H1 (cell line): ENCODE measurements around the gene MAP2K1. TPM values are rescaled to one million over a fixed set of nuclear protein-coding genes. Genes with fewer than 3 reads are reported as not detected.

ENCODE experiments used
- CTCF ChIA-PET: fragments of 300-600 bp; sonication (Branson Sonifier 250); formaldehyde crosslinking; loops from one replicate; lab custom pipeline; 2021; ENCODE audit not compliant: partially characterized antibody; lab: Charles Lee
- POLR2A ChIA-PET: fragments of 300-600 bp; sonication (Branson Sonifier 250); formaldehyde crosslinking; loops from one replicate; lab custom pipeline; 2021; ENCODE audit warnings: inconsistent platforms; ENCODE audit not compliant: partially characterized antibody; lab: Charles Lee
- DNase-seq, 2 experiments: peaks; one replicate each; pipeline versions ENCODE4 v3.0.0 to v3.0.0-alpha.2; 2010 to 2022; ENCODE audit warnings: low spot score in 2 of 2, low read depth in 1 of 2, mixed read lengths in 1 of 2
- FAIRE-seq: peaks from 2 replicates; lab custom pipeline; 2011; peaks lifted over from hg19 to GRCh38; lab: Jason Lieb, UNC
- H2AFZ ChIP-seq: 2 replicates; pipeline ENCODE4 v1.8.1; 2012; ENCODE audit warnings: low read length, inconsistent platforms
- H2AK5ac ChIP-seq: 2 replicates; pipeline ENCODE4 v1.6.1; 2013; ENCODE audit warnings: low read depth, low read length
- H2BK120ac ChIP-seq: replicated peaks from 2 replicates; pipeline ENCODE3; 2013; ENCODE audit warnings: low read depth, low read length, inconsistent platforms
- H2BK12ac ChIP-seq: 2 replicates; pipeline ENCODE4 v1.6.1; 2013; ENCODE audit warnings: low read depth, low read length
- H2BK15ac ChIP-seq: 2 replicates; pipeline ENCODE4 v1.6.1; 2013; ENCODE audit warnings: low read length
- H2BK20ac ChIP-seq: 2 replicates; pipeline ENCODE4 v1.6.1; 2013; ENCODE audit warnings: low read length
- H2BK5ac ChIP-seq: 2 replicates; pipeline ENCODE4 v1.6.1; 2013; ENCODE audit warnings: low read depth, low read length
- H3K14ac ChIP-seq: 2 replicates; pipeline ENCODE4 v1.6.1; 2013; ENCODE audit warnings: inconsistent platforms; ENCODE audit not compliant: insufficient read length
- H3K18ac ChIP-seq: 2 replicates; pipeline ENCODE4 v1.6.1; 2013; ENCODE audit warnings: low read length; ENCODE audit errors: extremely low read depth
- H3K23ac ChIP-seq: 2 replicates; pipeline ENCODE4 v1.6.1; 2013; ENCODE audit warnings: inconsistent platforms; ENCODE audit not compliant: insufficient read length
- H3K23me2 ChIP-seq: 2 replicates; pipeline ENCODE4 v1.6.1; 2013; ENCODE audit warnings: low read depth, low read length
- H3K27ac ChIP-seq: 2 replicates; pipeline ENCODE4 v1.6.1; 2011; ENCODE audit warnings: low read depth, low read length, inconsistent platforms
- H3K27me3 ChIP-seq, 4 experiments: replicated peaks in 1 of 4; 1 replicate in 1 of 4; 2 replicates in 3 of 4; pipeline versions ENCODE4 v1.6.1 to v1.8.1; 2011 to 2013; ENCODE audit warnings: low read length in 3 of 4, mild to moderate bottlenecking in 3 of 4, inconsistent platforms in 2 of 4, mixed read lengths in 2 of 4, moderate library complexity in 1 of 4; ENCODE audit not compliant: control insufficient read depth in 3 of 4, insufficient read depth in 3 of 4; ENCODE audit errors: extremely low read depth in 1 of 4
- H3K36me3 ChIP-seq, 4 experiments: 2 replicates each; pipeline versions ENCODE4 v1.6.1 to v1.8.1; 2011 to 2013; ENCODE audit warnings: mild to moderate bottlenecking in 4 of 4, low read length in 3 of 4, moderate library complexity in 2 of 4, control low read depth in 1 of 4, inconsistent platforms in 1 of 4; ENCODE audit not compliant: insufficient read depth in 4 of 4, control insufficient read depth in 2 of 4
- H3K4ac ChIP-seq: replicated peaks from 2 replicates; pipeline ENCODE3; 2013; ENCODE audit warnings: low read length, low read depth, mixed read lengths, inconsistent platforms; ENCODE audit not compliant: insufficient read length
- H3K4me1 ChIP-seq, 4 experiments: replicated peaks in 1 of 4; 1 replicate in 1 of 4; 2 replicates in 3 of 4; pipeline versions ENCODE4 v1.6.1 to v1.8.1; 2011 to 2013; ENCODE audit warnings: low read length in 3 of 4, inconsistent platforms in 2 of 4, mixed read lengths in 1 of 4; ENCODE audit not compliant: insufficient read depth in 4 of 4, control insufficient read depth in 3 of 4
- H3K4me2 ChIP-seq, 2 experiments: 2 replicates each; pipeline versions ENCODE4 v1.6.1 to v1.8.1; 2011 to 2013; ENCODE audit warnings: low read depth in 2 of 2, low read length in 2 of 2, control low read depth in 1 of 2, inconsistent platforms in 1 of 2, mild to moderate bottlenecking in 1 of 2; ENCODE audit not compliant: insufficient read depth in 1 of 2
- H3K4me3 ChIP-seq, 4 experiments: fragments of 200-600, 300-600 bp in 1 of 4; sonication (generic), shearing (Covaris generic), sonication (Bioruptor Twin) in 1 of 4; 2 replicates each; pipeline versions ENCODE4 v1.5.1 to v1.8.1; 2011 to 2016; ENCODE audit warnings: low read length in 4 of 4, low read depth in 3 of 4, control low read depth in 2 of 4, inconsistent platforms in 2 of 4, mild to moderate bottlenecking in 2 of 4, mixed read lengths in 1 of 4, moderate library complexity in 1 of 4; ENCODE audit not compliant: insufficient read depth in 2 of 4; ENCODE audit errors: extremely low read depth in 1 of 4
- H3K56ac ChIP-seq: replicated peaks from 2 replicates; pipeline ENCODE3; 2013; ENCODE audit warnings: low read depth, mild to moderate bottlenecking, mixed read lengths, low read length, inconsistent platforms; ENCODE audit not compliant: insufficient read length
- H3K79me1 ChIP-seq: 2 replicates; pipeline ENCODE4 v1.6.1; 2013; ENCODE audit warnings: low read depth, low read length, control low read depth
- H3K79me2 ChIP-seq, 2 experiments: 2 replicates each; pipeline versions ENCODE4 v1.6.1 to v1.8.1; 2012 to 2013; ENCODE audit warnings: low read length in 2 of 2, mild to moderate bottlenecking in 2 of 2, inconsistent platforms in 1 of 2; ENCODE audit not compliant: insufficient read depth in 2 of 2, control insufficient read depth in 1 of 2
- H3K9ac ChIP-seq, 4 experiments: replicated peaks in 1 of 4; 1 replicate in 1 of 4; 2 replicates in 3 of 4; pipeline versions ENCODE4 v1.6.1 to v1.8.1; 2011 to 2013; ENCODE audit warnings: low read depth in 3 of 4, low read length in 3 of 4, control low read depth in 2 of 4, mild to moderate bottlenecking in 2 of 4, moderate library complexity in 2 of 4, inconsistent platforms in 1 of 4; ENCODE audit errors: extremely low read depth in 1 of 4
- H3K9me3 ChIP-seq, 2 experiments: 2 replicates each; pipeline versions ENCODE4 v1.6.1 to v1.8.1; 2012 to 2013; ENCODE audit warnings: mild to moderate bottlenecking in 2 of 2, moderate library complexity in 2 of 2, control low read depth in 1 of 2, inconsistent platforms in 1 of 2, low read depth in 1 of 2, low read length in 1 of 2, mixed read lengths in 1 of 2; ENCODE audit not compliant: insufficient read depth in 2 of 2
- H4K20me1 ChIP-seq, 2 experiments: replicated peaks in 1 of 2; 2 replicates each; pipeline versions ENCODE3 to v1.8.1; 2011 to 2013; ENCODE audit warnings: inconsistent platforms in 2 of 2, low read length in 2 of 2, mild to moderate bottlenecking in 1 of 2; ENCODE audit not compliant: insufficient read depth in 2 of 2, control insufficient read depth in 1 of 2
- H4K5ac ChIP-seq: 2 replicates; pipeline ENCODE4 v1.6.1; 2013; ENCODE audit warnings: low read length, low read depth, mixed read lengths, inconsistent platforms; ENCODE audit not compliant: insufficient read length
- H4K8ac ChIP-seq: 2 replicates; pipeline ENCODE4 v1.8.0; 2013; ENCODE audit warnings: mild to moderate bottlenecking, moderate library complexity, low read length, inconsistent platforms; ENCODE audit not compliant: insufficient read depth; ENCODE audit errors: extremely low read depth
- H4K91ac ChIP-seq: replicated peaks from 2 replicates; pipeline ENCODE3; 2013; ENCODE audit warnings: low read length, mixed read lengths, inconsistent platforms; ENCODE audit not compliant: insufficient read length
- BACH1 ChIP-seq: IDR thresholded peaks from 2 replicates; pipeline ENCODE4 v1.6.1; 2012; ENCODE audit warnings: low read length, improper control_type of control experiment
- CEBPB ChIP-seq: IDR thresholded peaks from 2 replicates; pipeline ENCODE4 v1.6.1; 2012; ENCODE audit warnings: low read depth, low read length
- CHD1 ChIP-seq: IDR thresholded peaks from 2 replicates; pipeline ENCODE4 v1.6.1; 2012; ENCODE audit warnings: low read depth, low read length, improper control_type of control experiment
- HDAC2 ChIP-seq, 2 experiments: fragments of 300-600 bp in 1 of 2; sonication (generic) in 1 of 2; IDR thresholded peaks; 2 replicates each; pipeline ENCODE4 v1.6.1; 2011 to 2012; ENCODE audit warnings: low read depth in 2 of 2, low read length in 2 of 2, mild to moderate bottlenecking in 2 of 2, moderate library complexity in 2 of 2, borderline replicate concordance in 1 of 2, inconsistent platforms in 1 of 2
- HDAC6 ChIP-seq: IDR thresholded peaks from one replicate; pipeline ENCODE4 v1.7.1; 2012; ENCODE audit warnings: low read depth, mild to moderate bottlenecking, inconsistent platforms, low read length, moderate library complexity
- JUN ChIP-seq: IDR thresholded peaks from 2 replicates; pipeline ENCODE4 v1.6.1; 2011; ENCODE audit warnings: low read depth, mild to moderate bottlenecking, improper control_type of control experiment, low read length
- JUND ChIP-seq: IDR thresholded peaks from 2 replicates; pipeline ENCODE4 v1.6.1; 2011; ENCODE audit warnings: mild to moderate bottlenecking, improper control_type of control experiment, low read length
- NANOG ChIP-seq: IDR thresholded peaks from 2 replicates; pipeline ENCODE4 v1.6.1; 2011; ENCODE audit warnings: low read length, low read depth, mild to moderate bottlenecking, inconsistent platforms; ENCODE audit not compliant: insufficient read depth, poor library complexity, severe bottlenecking
- POU5F1 ChIP-seq: IDR thresholded peaks from 2 replicates; pipeline ENCODE4 v1.6.1; 2011; ENCODE audit warnings: low read depth, mild to moderate bottlenecking, low read length, moderate library complexity
- RFX5 ChIP-seq: IDR thresholded peaks from 2 replicates; pipeline ENCODE4 v1.6.1; 2011; ENCODE audit warnings: low read depth, low read length, improper control_type of control experiment, borderline replicate concordance
- SP4 ChIP-seq: IDR thresholded peaks from 2 replicates; pipeline ENCODE4 v1.6.1; 2012; ENCODE audit warnings: low read length, inconsistent platforms
- SRF ChIP-seq: IDR thresholded peaks from 2 replicates; pipeline ENCODE4 v1.6.1; 2011; ENCODE audit warnings: mild to moderate bottlenecking, low read depth, low read length, moderate library complexity
- TCF12 ChIP-seq: IDR thresholded peaks from 2 replicates; pipeline ENCODE4 v1.6.1; 2011; ENCODE audit warnings: low read depth, mild to moderate bottlenecking, low read length
- USF2 ChIP-seq: IDR thresholded peaks from 2 replicates; pipeline ENCODE4 v1.6.1; 2011; ENCODE audit warnings: low read length, improper control_type of control experiment
- WGBS, 2 experiments: shearing (Covaris generic) in 1 of 2; methylation state at CpG; one replicate each; pipeline versions ENCODE4 v1.1.6 to v1.1.7; 2013 to 2015; ENCODE audit warnings: low lambda C conversion rate in 2 of 2, mixed read lengths in 2 of 2, inconsistent platforms in 1 of 2, low coverage in 1 of 2, missing lambda C conversion rate in 1 of 2; ENCODE audit not compliant: insufficient replicate concordance in 2 of 2, insufficient coverage in 1 of 2, insufficient read length in 1 of 2; ENCODE audit errors: extremely low coverage in 1 of 2, missing lambda C conversion rate in 1 of 2; 5-methylcytosine and 5-hydroxymethylcytosine counted together
- polyA plus RNA-seq, 7 experiments: library from polyadenylated mRNA; depleted of rRNA in 3 of 7; stranded (reverse) in 5 of 7; unstranded in 2 of 7; fragments of >200 nt in 5 of 7; fragments of 200-250 nt in 2 of 7; gene quantifications; 1 replicate in 5 of 7; 2 replicates in 1 of 7; 4 replicates in 1 of 7; pipeline versions ENCODE4 v1.2.1 to v1.2.3, GENCODE V29; 2011 to 2013; ENCODE audit warnings: missing spikeins in 2 of 7, mixed read lengths in 2 of 7
- total RNA-seq: library from RNA; stranded (reverse); fragmentation: NEBNext Ultra II Directional; extraction: Animal tissue kit (Norgen Biotek cat#: 25700); gene quantifications from 2 replicates; pipeline ENCODE4 v1.2.1, GENCODE V29; 2021

The MAP2K1 gene
- total and polyA plus RNA-seq, 2 of the 8 experiments (the other 6 are each of a cell fraction or from before 2014, with no cell fraction given): 54.7 to 78.2 TPM

DNA sequence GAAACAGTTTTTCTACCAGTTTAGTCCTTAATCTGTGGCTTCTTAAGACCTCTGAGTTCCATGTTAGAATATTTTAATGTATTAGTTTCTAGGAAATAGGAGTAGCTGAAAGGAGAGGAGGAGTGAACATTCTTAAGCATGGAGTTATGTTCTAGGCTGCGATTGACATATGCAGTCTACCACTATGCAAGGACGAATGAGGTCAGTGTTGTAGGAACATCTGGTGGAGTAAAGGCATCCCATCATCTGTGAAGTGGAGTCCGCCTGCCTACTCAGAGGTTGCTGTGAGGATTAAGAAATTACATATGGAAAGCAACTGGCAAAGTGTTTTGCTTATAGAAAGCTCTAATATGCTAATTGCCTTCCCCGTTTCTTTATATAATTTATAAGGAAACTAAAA is 65.7 kb downstream of the MAP2K1 start:
- Histone ChIP-seq H3K79me1 (0 out of 2 replicates have a peak, but pooled peaks cover 2% of the 10 kb centered on the region), H2BK120ac (no peak overlapping the region), H4K20me1 (peaks cover 0 to 2% of the 10 kb centered on the region in 2 experiments), H3K23me2 (no peaks in the 10 kb centered on the region), H3K9me3 (no peaks in the 10 kb centered on the region), H2BK15ac (no peak overlapping the region), H3K4me1 (no peaks in the 10 kb centered on the region), H3K27me3 (no peaks in the 10 kb centered on the region), H3K9ac (no peak overlapping the region), H3K4ac (no peak overlapping the region), H2BK12ac (no peak overlapping the region), H3K4me2 (no peak overlapping the region), H2AFZ (no peak overlapping the region), H3K4me3 (no peak overlapping the region), H3K27ac (no peak overlapping the region), H4K5ac (no peak overlapping the region), H2BK5ac (no peak overlapping the region), H2BK20ac (no peak overlapping the region), H3K56ac (no peak overlapping the region), H3K18ac (no peak overlapping the region), H3K14ac (no peak overlapping the region), H3K36me3 (peaks cover 0 to 14% (median 6%) of the 10 kb centered on the region in 4 experiments; a peak in 5 of 8 replicates), H3K79me2 (no peaks in the 10 kb centered on the region), H3K23ac (no peak overlapping the region), H4K91ac (no peak overlapping the region), H4K8ac (no peak overlapping the region), H2AK5ac (no peak overlapping the region)
- DNase-seq: no peak
- POLR2A ChIA-PET: interaction anchor here (0.6 kb wide), 1 partner anchor 47 kb away, joined by 4 read pairs; no protein-coding TSS in a partner anchor
- WGBS, 2 experiments: 97% methylated on average over 4 of the region's 4 CpGs; no CpG with 5 or more reads in 1 of the 2 experiments
- CTCF ChIA-PET: interaction anchor here (1.1 kb wide), 1 partner anchor 74 kb away, joined by 3 read pairs; no protein-coding TSS in a partner anchor
- FAIRE-seq: no peak
- no peak for TF ChIP-seq JUN
- TF ChIP-seq POU5F1: no peak
- no peak for TF ChIP-seq NANOG
- no peak for TF ChIP-seq SRF
- no peak for TF ChIP-seq CEBPB
- no peak for TF ChIP-seq RFX5
- no peak for TF ChIP-seq TCF12
- TF ChIP-seq JUND: no peak
- TF ChIP-seq HDAC6: no peak
- TF ChIP-seq BACH1: no peak
- no peak for TF ChIP-seq SP4
- TF ChIP-seq HDAC2 (IDR thresholded peaks at IDR 0.05; ENCODE audit: borderline replicate concordance in 1 of 2, low read depth in 2 of 2, low read length in 2 of 2): no peak
- TF ChIP-seq CHD1: no peak
- no peak for TF ChIP-seq USF2
